GF-D8 (cell line): ENCODE measurements around the gene BRPF1.
"Not testable (repeated sequence)": the region's sequence is repeated elsewhere in the genome, so short reads cannot be mapped to it uniquely, and the experiment has no call there.

ENCODE experiments used
- DNase-seq: peaks from one replicate; lab custom pipeline; 2025; lab: John Stamatoyannopoulos, UW

Gene BRPF1

DNA sequence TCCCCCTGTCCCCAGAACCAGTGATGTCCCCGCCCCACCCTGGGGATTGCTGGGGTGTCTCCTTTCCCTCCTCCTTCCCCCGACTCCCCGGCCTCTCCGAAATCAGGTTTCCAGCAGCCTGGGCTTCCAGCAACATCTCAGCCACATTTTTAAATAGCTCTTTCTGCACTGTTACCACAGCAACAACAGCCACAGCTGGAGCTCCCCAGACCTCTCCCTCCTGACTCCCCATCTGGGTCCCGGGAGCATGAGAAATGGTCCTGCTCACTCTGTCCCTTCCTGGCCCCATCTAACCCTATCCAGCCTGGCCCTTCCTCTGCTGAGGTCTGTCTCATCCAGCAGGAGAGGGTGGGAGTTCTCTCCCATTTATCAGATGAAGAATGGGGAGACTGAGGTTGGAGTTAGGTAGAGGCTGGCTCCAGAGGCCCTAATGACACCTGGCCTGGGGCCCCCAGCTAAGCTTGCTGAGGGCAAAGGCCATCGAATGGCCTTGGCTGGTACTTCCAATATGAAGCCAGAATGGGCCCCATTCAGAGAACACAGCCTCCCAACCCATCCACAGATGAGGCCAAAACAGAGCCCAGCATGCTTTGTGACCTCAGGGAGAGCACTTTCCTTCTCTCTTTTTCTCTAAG lies 36.7 kb downstream of the BRPF1 start:
- no peak for DNase-seq

DNA sequence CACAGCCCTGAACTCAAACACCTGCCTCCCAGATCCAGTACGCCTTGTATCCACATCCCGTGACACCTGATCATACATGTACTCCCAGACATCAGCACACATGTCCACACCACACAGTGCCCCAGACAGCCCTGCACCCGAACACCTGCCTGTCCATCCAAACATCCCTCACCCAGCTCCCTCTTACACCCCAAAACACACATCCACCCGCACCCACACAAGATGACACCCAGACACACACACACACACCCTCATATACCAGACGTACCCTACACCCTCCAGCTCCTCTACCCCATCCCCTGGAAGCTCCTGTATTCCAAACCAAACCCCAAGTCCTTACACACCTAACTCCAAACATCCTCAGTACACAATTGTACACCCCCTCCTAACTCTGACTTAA lies 37.5 kb downstream of the BRPF1 start:
- DNase-seq, result no peak

- no peak for DNase-seq
Observed at GRCh38 chr3:9769426-9770275, 38.1 kb downstream of the BRPF1 start, which contains the start of gene CAMK1. Gene CAMK1 (minus strand): TSS chr3:9769947. CDS start chr3:9767749, 2,198 bp downstream.

GRCh38 chr3:9770276-9770812 lies 38.8 kb downstream of the BRPF1 start:
- no peak for DNase-seq

- not testable (repeated sequence) for DNase-seq
Observed at GRCh38 chr3:9771007-9771406, 39.5 kb downstream of the BRPF1 start.

DNA sequence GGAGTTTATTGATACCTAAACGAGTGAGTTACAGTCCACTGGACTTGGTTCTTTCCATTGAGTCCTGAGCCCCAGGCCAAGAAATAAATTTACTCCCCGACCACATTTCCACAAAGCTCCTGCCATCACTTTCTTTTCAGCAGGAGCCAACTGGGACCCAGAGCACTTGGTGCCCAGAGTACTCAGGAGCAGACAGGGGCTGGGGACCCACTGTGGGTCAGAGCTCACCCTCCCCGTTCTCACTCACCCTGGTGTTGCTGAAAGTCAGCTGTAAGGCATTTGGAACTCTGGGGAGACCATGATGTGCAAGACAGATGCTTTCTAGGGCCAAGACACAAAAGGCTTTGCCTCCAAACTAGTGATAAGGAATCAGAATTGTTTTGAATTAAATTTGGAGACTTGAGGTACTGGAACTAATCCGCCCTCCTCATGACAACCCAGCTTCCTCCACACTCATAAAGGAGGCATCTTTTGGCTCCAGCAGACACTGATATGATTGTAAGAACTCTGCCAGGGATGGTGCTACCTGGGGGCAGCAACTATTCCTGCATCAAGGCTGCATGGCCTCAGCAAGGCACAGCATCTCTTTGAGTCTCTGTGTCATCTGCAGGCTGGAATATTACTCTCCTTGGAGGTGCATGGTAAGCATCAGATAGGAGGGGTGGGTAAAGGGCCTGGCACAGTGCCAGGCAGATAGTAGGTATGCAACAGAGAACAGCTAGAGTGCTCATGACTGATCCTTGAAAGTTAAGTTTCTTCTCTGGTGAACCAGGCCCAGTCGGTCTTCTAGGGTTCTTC lies 45.6 kb downstream of the BRPF1 start:
- DNase-seq, result no peak

DNA sequence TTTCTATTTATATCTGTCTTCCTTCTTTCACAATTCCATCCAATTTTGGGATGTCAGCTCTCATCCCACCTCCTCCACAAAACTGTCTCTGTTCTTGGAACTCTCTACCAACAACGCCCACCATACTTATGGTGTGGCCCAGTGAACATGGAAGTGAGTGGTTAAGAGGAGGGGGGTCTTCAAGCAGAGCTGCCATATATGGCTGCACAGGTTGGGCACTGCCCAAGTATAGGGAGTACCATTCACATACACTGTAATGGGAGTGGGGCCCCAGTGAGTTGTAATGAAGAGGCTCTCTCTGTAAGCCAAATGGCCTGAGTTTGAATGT lies 46.1 kb downstream of the BRPF1 start:
- no peak for DNase-seq

- DNase-seq, result no peak
Observed at GRCh38 chr3:9778143-9779074, 46.9 kb downstream of the BRPF1 start.

DNA sequence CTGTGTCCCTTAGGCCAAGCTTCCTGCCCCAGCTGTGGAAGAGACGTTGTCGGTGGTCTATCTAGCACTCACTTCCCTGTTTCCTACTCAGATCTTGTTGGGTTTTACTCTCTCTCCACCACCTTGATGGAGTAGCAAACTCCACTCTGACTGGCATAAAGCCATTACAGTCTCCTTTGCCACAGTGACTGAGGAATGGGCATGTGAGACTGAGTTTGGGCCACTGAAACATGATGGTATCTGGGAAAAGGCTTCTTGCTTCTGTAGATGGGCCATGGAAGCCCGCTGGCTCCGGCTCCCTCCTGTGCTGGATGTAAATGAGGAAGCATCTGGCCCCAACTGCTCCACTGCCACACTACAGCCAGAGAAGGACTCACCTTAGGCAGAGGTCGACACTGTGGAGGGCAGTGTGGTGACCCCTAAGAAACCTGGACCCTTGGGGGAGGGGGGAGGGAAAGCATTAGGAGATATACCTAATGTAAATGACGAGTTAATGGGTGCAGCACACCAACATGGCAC lies 47.6 kb downstream of the BRPF1 start:
- DNase-seq, result peak; percentile 19

- peak; percentile 98 for DNase-seq
Observed at GRCh38 chr3:9779721-9780457, 48.4 kb downstream of the BRPF1 start.

DNA sequence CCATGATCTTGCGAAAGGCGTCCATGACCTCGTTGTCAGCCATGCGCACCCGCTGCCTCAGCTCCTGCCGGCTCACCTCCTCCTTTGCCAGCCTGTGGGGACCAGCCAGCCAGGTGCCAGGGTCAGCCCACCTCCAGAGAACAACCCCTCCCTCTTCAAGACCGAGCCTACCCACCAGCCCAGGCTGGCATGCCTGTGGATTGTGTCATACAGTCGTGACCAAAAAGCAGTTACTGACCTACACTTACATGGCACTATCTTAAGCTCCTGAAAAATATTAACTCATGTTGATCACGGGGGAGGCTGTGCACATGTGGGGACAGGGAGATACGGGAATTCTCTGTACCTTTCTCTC lies 48.9 kb downstream of the BRPF1 start:
- DNase-seq, result peak; percentile 71

DNA sequence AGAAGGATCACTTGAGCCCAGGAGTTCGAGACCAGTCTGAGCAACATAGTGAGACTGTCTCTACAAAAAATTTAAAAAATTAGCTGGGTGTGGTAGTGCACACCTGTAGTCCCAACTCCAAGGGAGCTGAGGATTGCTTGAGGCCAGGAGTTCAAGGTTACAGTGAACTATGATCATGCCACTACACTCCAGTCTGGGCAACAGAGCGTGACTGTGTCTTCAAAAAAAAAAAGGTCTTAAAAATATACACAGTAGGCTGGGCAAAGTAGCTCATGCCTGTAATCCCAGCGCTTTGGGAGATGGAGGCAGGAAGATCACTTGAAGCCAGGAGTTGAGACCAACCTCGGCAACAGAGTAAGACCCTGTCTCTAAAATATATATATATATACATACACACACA lies 49.4 kb downstream of the BRPF1 start:
- peak; percentile 16 for DNase-seq

DNA sequence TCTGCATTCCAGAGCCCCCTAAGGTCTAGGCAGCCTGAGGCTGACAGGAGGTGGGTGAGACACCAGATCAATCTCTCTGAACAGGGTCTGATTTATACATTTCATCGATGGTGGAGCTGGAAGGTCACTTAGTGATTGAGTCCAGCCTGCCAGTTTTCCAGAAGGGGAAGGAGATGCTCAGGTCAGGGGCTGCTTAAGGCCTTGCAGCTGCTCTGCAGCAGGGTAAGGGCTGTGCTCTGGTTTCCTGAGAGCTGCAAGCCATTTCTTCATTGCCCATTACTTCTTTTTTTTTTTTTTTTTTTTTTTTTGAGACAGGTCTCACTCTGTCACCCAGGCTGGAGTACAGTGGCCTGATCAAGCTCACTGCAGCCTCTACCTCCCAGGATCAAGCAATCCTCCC lies 50.0 kb downstream of the BRPF1 start:
- peak; percentile 68 for DNase-seq

- DNase-seq, result no peak
Observed at GRCh38 chr3:9781978-9782603, 50.6 kb downstream of the BRPF1 start.

DNA sequence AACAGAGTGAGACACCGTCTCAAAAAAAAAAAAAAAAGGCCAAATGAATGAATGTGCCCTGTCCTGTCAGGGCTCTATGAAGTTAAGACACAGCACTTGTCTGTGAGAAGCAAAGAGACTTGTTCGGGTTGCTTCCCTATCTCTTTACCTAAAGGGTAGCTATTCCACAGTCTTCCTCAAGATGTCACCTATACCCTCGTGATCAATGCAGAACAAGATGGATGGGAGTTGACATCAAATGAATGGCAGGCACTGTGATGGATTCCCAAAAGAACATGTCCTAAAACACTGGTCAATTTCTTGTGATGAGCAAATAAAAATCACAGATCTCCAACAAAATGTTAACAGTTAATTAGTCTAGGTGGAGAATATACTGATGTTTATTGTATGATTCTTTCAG lies 51.2 kb downstream of the BRPF1 start:
- DNase-seq, result peak; percentile 49

GRCh38 chr3:9783954-9784353 lies 52.4 kb downstream of the BRPF1 start:
- DNase-seq, result no peak

GRCh38 chr3:9784965-9785364 lies 53.4 kb downstream of the BRPF1 start:
- DNase-seq, result no peak

- peak; percentile 41 for DNase-seq
Observed at GRCh38 chr3:9785602-9786001, 54.1 kb downstream of the BRPF1 start.

- DNase-seq, result peak; percentile 16
Observed at GRCh38 chr3:9786209-9786739, 54.7 kb downstream of the BRPF1 start.
